HepG2 (cell line): ENCODE results near the gene PVR. TPM values are rescaled to one million over a fixed set of nuclear protein-coding genes. Genes with fewer than 3 reads are reported as not detected.

Experiments used
- ATF4 ChIP-seq, 2 experiments: fragments of 450-650 bp in 1 of 2; sonication (generic) in 1 of 2; formaldehyde crosslinking; IDR thresholded peaks; 2 replicates each; pipeline versions ENCODE4 v1.5.0 to v1.8.0; 2020 to 2022; ENCODE audit warnings: mild to moderate bottlenecking in 1 of 2, missing genetic modification reagents in 1 of 2
- ATF7 ChIP-seq, 2 experiments: fragments of 450-650 bp in 1 of 2; sonication (generic) in 1 of 2; formaldehyde crosslinking in 1 of 2; IDR thresholded peaks; 2 replicates each; pipeline versions ENCODE4 v1.4.0 to v1.6.1; 2016 to 2020; ENCODE audit warnings: antibody characterized with exemption in 1 of 2, mild to moderate bottlenecking in 1 of 2, missing genetic modification reagents in 1 of 2
- BCL6 ChIP-seq: IDR thresholded peaks from 2 replicates; pipeline ENCODE4 v1.6.1; 2016; ENCODE audit warnings: missing genetic modification reagents, missing compliant biosample characterization
- BORCS8-MEF2B ChIP-seq: sonication (generic); formaldehyde crosslinking; IDR thresholded peaks from 2 replicates; pipeline ENCODE4 v1.8.0; 2022; ENCODE audit warnings: mild to moderate bottlenecking, missing genetic modification reagents
- BRD4 ChIP-seq: sonication (generic); formaldehyde crosslinking; IDR thresholded peaks from 2 replicates; pipeline ENCODE4 v1.4.0; 2020; ENCODE audit warnings: missing genetic modification reagents
- CCAR2 ChIP-seq: fragments of 200-400 bp; formaldehyde crosslinking; optimal IDR thresholded peaks from 2 replicates; pipeline ENCODE3; 2018; ENCODE audit warnings: low read depth, mild to moderate bottlenecking, low read length, moderate library complexity
- CEBPB ChIP-seq: IDR thresholded peaks from 2 replicates; pipeline ENCODE4 v1.6.1; 2011; ENCODE audit warnings: low read depth, low read length, improper control_type of control experiment, borderline replicate concordance
- FOXA3 ChIP-seq: IDR thresholded peaks from 2 replicates; pipeline ENCODE4 v1.6.1; 2016; ENCODE audit warnings: missing genetic modification reagents, missing compliant biosample characterization
- FOXM1 ChIP-seq: sonication (generic); formaldehyde crosslinking; IDR thresholded peaks from 2 replicates; pipeline ENCODE4 v1.5.0; 2020; ENCODE audit warnings: missing genetic modification reagents
- HCFC1 ChIP-seq: fragments of 150-350 bp; IDR thresholded peaks from 2 replicates; pipeline ENCODE4 v1.6.1; 2014; ENCODE audit warnings: low read depth, low read length
- KDM1A ChIP-seq: IDR thresholded peaks from 2 replicates; pipeline ENCODE4 v1.6.1; 2016; ENCODE audit warnings: missing compliant biosample characterization
- KDM2A ChIP-seq: sonication (generic); formaldehyde crosslinking; IDR thresholded peaks from 2 replicates; pipeline ENCODE4 v1.4.0; 2020; ENCODE audit warnings: low read depth, missing genetic modification reagents, borderline replicate concordance
- KDM3A ChIP-seq: IDR thresholded peaks from 2 replicates; pipeline ENCODE4 v1.6.1; 2018; ENCODE audit warnings: low read depth, missing compliant biosample characterization
- KLF11 ChIP-seq: IDR thresholded peaks from 2 replicates; pipeline ENCODE4 v1.6.1; 2016; ENCODE audit warnings: missing compliant biosample characterization
- MYNN ChIP-seq: sonication (generic); formaldehyde crosslinking; IDR thresholded peaks from 2 replicates; pipeline ENCODE4 v1.4.0; 2020; ENCODE audit warnings: mild to moderate bottlenecking, low read depth, missing genetic modification reagents
- NCOA5 ChIP-seq: sonication (generic); formaldehyde crosslinking; IDR thresholded peaks from 2 replicates; pipeline ENCODE4 v1.4.0; 2020; ENCODE audit warnings: missing genetic modification reagents
- NR2F1 ChIP-seq, 2 experiments: fragments of 450-650 bp in 1 of 2; formaldehyde crosslinking in 1 of 2; IDR thresholded peaks; 2 replicates each; pipeline versions ENCODE4 v1.5.0 to v1.6.1; 2016 to 2020; ENCODE audit warnings: mild to moderate bottlenecking in 1 of 2, missing compliant biosample characterization in 1 of 2, missing genetic modification reagents in 1 of 2, moderate library complexity in 1 of 2
- NR2F2 ChIP-seq: IDR thresholded peaks from 2 replicates; pipeline ENCODE4 v1.6.1; 2012; ENCODE audit warnings: low read depth, inconsistent platforms, borderline replicate concordance
- PPARG ChIP-seq: conservative IDR thresholded peaks from 2 replicates; pipeline ENCODE4 v1.6.1; 2016; ENCODE audit warnings: missing biosample characterization, missing genetic modification reagents
- PREB ChIP-seq: sonication (generic); formaldehyde crosslinking; IDR thresholded peaks from 2 replicates; pipeline ENCODE4 v1.4.0; 2020; ENCODE audit warnings: missing genetic modification reagents
- SOX13 ChIP-seq, 3 experiments: fragments of 450-650 bp in 1 of 3; sonication (generic) in 1 of 3; formaldehyde crosslinking in 1 of 3; IDR thresholded peaks in 2 of 3; conservative IDR thresholded peaks in 1 of 3; 2 replicates each; pipeline versions ENCODE4 v1.5.0 to v1.6.1; 2016 to 2020; ENCODE audit warnings: antibody characterized with exemption in 1 of 3, mild to moderate bottlenecking in 1 of 3, missing compliant biosample characterization in 1 of 3, missing genetic modification reagents in 1 of 3, moderate library complexity in 1 of 3
- TEAD3 ChIP-seq: optimal IDR thresholded peaks from 2 replicates; pipeline ENCODE3; 2016; ENCODE audit warnings: borderline replicate concordance
- U2AF2 ChIP-seq: fragments of 200-400 bp; formaldehyde crosslinking; IDR thresholded peaks from 2 replicates; pipeline ENCODE4 v1.6.1; 2017; ENCODE audit warnings: low read depth, mild to moderate bottlenecking, low read length
- ZFYVE20 ChIP-seq: sonication (generic); formaldehyde crosslinking; IDR thresholded peaks from 2 replicates; pipeline ENCODE4 v1.8.0; 2023; ENCODE audit warnings: low read depth, mild to moderate bottlenecking, moderate library complexity, missing genetic modification reagents, borderline replicate concordance
- ZKSCAN5 ChIP-seq: sonication (generic); formaldehyde crosslinking; IDR thresholded peaks from 2 replicates; pipeline ENCODE4 v1.5.1; 2020; ENCODE audit warnings: mild to moderate bottlenecking, missing genetic modification reagents
- ZNF138 ChIP-seq: sonication (generic); formaldehyde crosslinking; IDR thresholded peaks from 2 replicates; pipeline ENCODE4 v1.5.0; 2020; ENCODE audit warnings: mild to moderate bottlenecking, low read depth, missing genetic modification reagents
- ZNF224 ChIP-seq: sonication (generic); formaldehyde crosslinking; IDR thresholded peaks from 2 replicates; pipeline ENCODE4 v1.5.0; 2020; ENCODE audit warnings: mild to moderate bottlenecking, missing genetic modification reagents
- ZNF484 ChIP-seq: sonication (generic); formaldehyde crosslinking; IDR thresholded peaks from 2 replicates; pipeline ENCODE4 v1.5.1; 2020; ENCODE audit warnings: mild to moderate bottlenecking, low read depth, missing genetic modification reagents, borderline replicate concordance
- ZNF749 ChIP-seq: sonication (generic); formaldehyde crosslinking; IDR thresholded peaks from 2 replicates; pipeline ENCODE4 v1.8.0; 2022; ENCODE audit warnings: mild to moderate bottlenecking, missing genetic modification reagents, moderate library complexity, borderline replicate concordance
- ZNF788 ChIP-seq: sonication (generic); formaldehyde crosslinking; IDR thresholded peaks from 2 replicates; pipeline ENCODE4 v1.5.0; 2020; ENCODE audit warnings: mild to moderate bottlenecking, missing genetic modification reagents, borderline replicate concordance
- ZNF792 ChIP-seq: IDR thresholded peaks from 2 replicates; pipeline ENCODE4 v1.6.1; 2016
- ZSCAN21 ChIP-seq: sonication (generic); formaldehyde crosslinking; IDR thresholded peaks from 2 replicates; pipeline ENCODE4 v1.8.0; 2022; ENCODE audit warnings: mild to moderate bottlenecking, missing genetic modification reagents, moderate library complexity, borderline replicate concordance
- ZSCAN29 ChIP-seq: sonication (generic); formaldehyde crosslinking; conservative IDR thresholded peaks from 2 replicates; pipeline ENCODE4 v1.4.0; 2020; ENCODE audit warnings: mild to moderate bottlenecking, missing genetic modification reagents
- polyA plus RNA-seq, 8 experiments: library from polyadenylated mRNA; depleted of rRNA in 3 of 8; stranded (reverse) in 7 of 8; unstranded in 1 of 8; fragments of >200 nt; fragmentation: Illumina TruSeq in 4 of 8; extraction: Trizol in 4 of 8; gene quantifications; 2 replicates each; pipeline versions ENCODE4 v1.2.1 to v1.2.3, GENCODE V29; 2011 to 2016; ENCODE audit warnings: low read depth in 4 of 8, missing spikeins in 1 of 8, mixed read lengths in 1 of 8; ENCODE audit not compliant: insufficient read depth in 1 of 8
- total RNA-seq, 5 experiments: library from RNA; depleted of rRNA; stranded (reverse); fragments of >200 nt; fragmentation: Illumina TruSeq; extraction: Trizol; gene quantifications; 2 replicates each; pipeline ENCODE4 v1.2.3, GENCODE V29; 2016; ENCODE audit warnings: low read depth in 1 of 5

Gene PVR
- total and polyA plus RNA-seq, 2 of the 13 experiments (the other 11 are each of a cell fraction or from before 2014, with no cell fraction given): 43.4 to 46.6 TPM

- TF ChIP-seq ZNF138 (CRISPR knock-in tag): no peak
- no peak for TF ChIP-seq SOX13 (IDR thresholded peaks at IDR 0.05)
- 0 out of 4 replicates have a peak, but pooled peaks of 1 of the 2 experiments have one; percentile 15 for TF ChIP-seq SOX13 (CRISPR knock-in tag; conservative IDR thresholded peaks at IDR 0.05 in 1 of 2, IDR thresholded peaks at IDR 0.05 in 1 of 2)
- no peak for TF ChIP-seq TEAD3 (CRISPR knock-in tag)
- TF ChIP-seq KDM2A (CRISPR knock-in tag): no peak
- peak; percentile 62; the same call in 1 of the 2 replicates for TF ChIP-seq CEBPB
- peak; percentile 42; the same call in 1 of the 2 replicates for TF ChIP-seq BCL6
- no peak for TF ChIP-seq NR2F1 (CRISPR knock-in tag; IDR thresholded peaks at IDR 0.05)
- no peak for TF ChIP-seq ATF7 (IDR thresholded peaks at IDR 0.05)
- no peak for TF ChIP-seq ATF7 (CRISPR knock-in tag; IDR thresholded peaks at IDR 0.05)
- TF ChIP-seq KDM1A (CRISPR knock-in tag): no peak
- no peak for TF ChIP-seq ZFYVE20 (CRISPR knock-in tag)
- TF ChIP-seq ZSCAN21 (CRISPR knock-in tag): no peak
- peak; percentile 19; the same call in 1 of the 2 replicates for TF ChIP-seq FOXA3
- TF ChIP-seq BRD4 (CRISPR knock-in tag): no peak
- TF ChIP-seq ZNF224 (CRISPR knock-in tag): no peak
- TF ChIP-seq ZNF749: no peak
- 0 out of 2 replicates have a peak, but pooled peaks have one; percentile 8 for TF ChIP-seq ZSCAN29
- TF ChIP-seq FOXM1: no peak
- TF ChIP-seq U2AF2: no peak
- no peak for TF ChIP-seq ZNF788 (CRISPR knock-in tag)
- TF ChIP-seq ZKSCAN5 (CRISPR knock-in tag): no peak
- no peak for TF ChIP-seq PREB
- TF ChIP-seq ATF4 (CRISPR knock-in tag; IDR thresholded peaks at IDR 0.05): no peak
- TF ChIP-seq BORCS8-MEF2B (CRISPR knock-in tag): no peak
- TF ChIP-seq CCAR2: no peak
- no peak for TF ChIP-seq MYNN (CRISPR knock-in tag)
- no peak for TF ChIP-seq ZNF484
- TF ChIP-seq PPARG (CRISPR knock-in tag): no peak
- TF ChIP-seq HCFC1: no peak
- TF ChIP-seq KLF11 (CRISPR knock-in tag): no peak
- TF ChIP-seq KDM3A (CRISPR knock-in tag): no peak
- no peak for TF ChIP-seq NCOA5
- no peak for TF ChIP-seq NR2F2
- TF ChIP-seq ZNF792: peak; percentile 77; the same call in 1 of the 2 replicates
Measured at GRCh38 chr19:44690131-44690440, 46.4 kb downstream of the PVR start (continued).
